Pancreas (tissue), 10 donors: ENCODE results near the gene MMADHC. TPM values are rescaled to one million over a fixed set of nuclear protein-coding genes. Genes with fewer than 3 reads are reported as not detected.

Experiments used
- ATAC-seq, 4 donors: fragments of 200-7000 bp; cut with Tn5 transposase; one replicate each; pipeline versions ENCODE4 v1.8.0 to v1.9.1; 2020; ENCODE audit warnings: mild to moderate bottlenecking in 4 of 4, moderate library complexity in 4 of 4
- DNase-seq, 6 donors: peaks; one replicate each; pipeline ENCODE4 v3.0.0-alpha.2; 2020
- FAIRE-seq: peaks from 2 replicates; lab custom pipeline; 2012; peaks lifted over from hg19 to GRCh38; lab: Jason Lieb, UNC
- H3K27ac ChIP-seq, 4 donors: fragments of 200-600 bp; sonication (generic); 1 replicate in 3 of 4; 2 replicates in 1 of 4; pipeline versions ENCODE4 v1.5.0 to v1.8.0; 2020
- H3K27me3 ChIP-seq, 4 donors: fragments of 200-600 bp; one replicate each; pipeline ENCODE4 v1.8.0; 2021
- H3K36me3 ChIP-seq, 3 donors: fragments of 200-600 bp; sonication (generic) in 1 of 3; one replicate each; pipeline versions ENCODE4 v1.5.0 to v1.8.0; 2020 to 2021
- H3K4me1 ChIP-seq, 3 donors: fragments of 200-600 bp; one replicate each; pipeline ENCODE4 v1.8.0; 2021
- H3K4me3 ChIP-seq, 4 donors: fragments of 200-600 bp; sonication (generic) in 2 of 4; one replicate each; pipeline versions ENCODE4 v1.5.0 to v1.8.0; 2020 to 2021
- H3K9me3 ChIP-seq, 4 donors: fragments of 200-600 bp; one replicate each; pipeline ENCODE4 v1.8.0; 2021
- WGBS, 2 donors: extraction: QIAGEN DNeasy Blood & Tissue Kit; methylation state at CpG; one replicate each; pipeline ENCODE4 v1.1.7; 2013; 5-methylcytosine and 5-hydroxymethylcytosine counted together
- intact Hi-C, 3 donors: fragments of 100-400 bp; cut with DNase I; formaldehyde crosslinking; loops; one replicate each; pipeline versions ENCODE4 v1.11.1 to v1.14.2; 2022
- polyA plus RNA-seq, 2 donors: library from polyadenylated mRNA; stranded (reverse); fragments of 200-250 nt; gene quantifications; one replicate each; pipeline ENCODE4 v1.2.3, GENCODE V29; 2013
- total RNA-seq, 6 donors: library from RNA; stranded (reverse); fragmentation: NEBNext Ultra II Directional in 4 of 6; extraction: Animal tissue kit (Norgen Biotek cat#: 25700) in 4 of 6; gene quantifications; one replicate each; pipeline versions ENCODE4 v1.2.1 to v1.2.4, GENCODE V29; 2021 to 2023
- TF ChIP-seq, protein P1 (sequence below), 4 donors: fragments of 200-600 bp; sonication (generic) in 3 of 4; IDR thresholded peaks; one replicate each; pipeline versions ENCODE4 v1.5.0 to v1.8.0; 2021; ENCODE audit warnings: antibody characterized with exemption in 4 of 4
- donor health status: healthy with polysubstance abuse.
- donor health status: DM: no; HTN: no; CAD: no; lungs with moderate emphysema.
- donor health status: DM: no; HTN: no; CAD: no.
- donor health status: control.
- donor health status: control.
- donor health status: Bipolar disorder and iron deficiency.
- donor health status: DM: yes; HTN: yes; CAD: no.
- donor health status: DM: no; HTN: no; CAD: no.
- donor health status: DM: no; HTN: no; CAD: no.
- donor health status: DM: yes; HTN: yes; CAD: no.

MMADHC gene
- total and polyA plus RNA-seq, 8 donors, result 20.1 to 68.0 (median 57.4) TPM

DNA sequence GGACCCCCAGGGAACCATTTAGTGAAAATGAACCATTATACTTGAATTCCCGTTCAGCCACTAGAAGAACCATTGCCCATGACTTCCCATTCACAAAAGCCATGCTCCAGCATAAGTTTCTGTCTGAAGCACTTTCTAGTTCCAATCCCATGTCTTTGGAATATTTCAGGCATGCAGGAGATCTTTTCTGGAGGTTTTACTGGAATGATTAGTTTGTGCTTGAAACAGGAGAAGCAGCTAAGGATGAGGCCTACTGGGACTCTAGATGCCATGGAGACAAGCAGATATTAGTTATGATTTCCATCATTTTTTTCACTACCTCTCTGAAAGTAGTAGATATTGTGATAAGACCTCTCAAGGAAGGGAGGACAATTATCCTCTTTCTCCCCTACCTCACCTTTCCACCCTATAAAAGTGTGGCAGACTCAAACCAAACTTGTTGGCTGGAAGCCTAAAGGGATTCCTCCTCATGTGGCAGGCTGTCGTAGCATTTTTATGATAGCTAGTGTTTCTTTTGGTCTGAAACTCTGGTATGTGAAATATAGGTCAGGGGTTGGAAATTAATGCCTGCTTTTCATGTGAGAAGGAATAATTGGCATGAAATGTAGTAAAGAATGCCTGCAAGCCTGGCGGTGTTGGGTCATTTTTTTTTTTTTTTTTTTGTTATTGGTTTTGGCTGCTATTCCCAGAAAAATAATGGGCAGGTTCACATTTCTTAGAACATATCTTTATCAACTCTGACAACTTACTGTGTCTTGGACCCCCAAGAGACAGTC lies 29.3 kb upstream of the MMADHC start:
- Histone ChIP-seq H3K4me3 (no peak overlapping the region), H3K27me3 (no peaks in the 10 kb centered on the region), H3K4me1 (peaks cover 8 to 9% (median 8%) of the 10 kb centered on the region in 3 donors), H3K27ac (no peak overlapping the region), H3K36me3 (no peaks in the 10 kb centered on the region), H3K9me3 (no peaks in the 10 kb centered on the region)
- ATAC-seq (no peak), FAIRE-seq (no peak), DNase-seq (no peak)
- 71 to 80% methylated on average over 3 of the region's 3 CpGs for WGBS, 2 donors
- TF ChIP-seq, protein P1, sequence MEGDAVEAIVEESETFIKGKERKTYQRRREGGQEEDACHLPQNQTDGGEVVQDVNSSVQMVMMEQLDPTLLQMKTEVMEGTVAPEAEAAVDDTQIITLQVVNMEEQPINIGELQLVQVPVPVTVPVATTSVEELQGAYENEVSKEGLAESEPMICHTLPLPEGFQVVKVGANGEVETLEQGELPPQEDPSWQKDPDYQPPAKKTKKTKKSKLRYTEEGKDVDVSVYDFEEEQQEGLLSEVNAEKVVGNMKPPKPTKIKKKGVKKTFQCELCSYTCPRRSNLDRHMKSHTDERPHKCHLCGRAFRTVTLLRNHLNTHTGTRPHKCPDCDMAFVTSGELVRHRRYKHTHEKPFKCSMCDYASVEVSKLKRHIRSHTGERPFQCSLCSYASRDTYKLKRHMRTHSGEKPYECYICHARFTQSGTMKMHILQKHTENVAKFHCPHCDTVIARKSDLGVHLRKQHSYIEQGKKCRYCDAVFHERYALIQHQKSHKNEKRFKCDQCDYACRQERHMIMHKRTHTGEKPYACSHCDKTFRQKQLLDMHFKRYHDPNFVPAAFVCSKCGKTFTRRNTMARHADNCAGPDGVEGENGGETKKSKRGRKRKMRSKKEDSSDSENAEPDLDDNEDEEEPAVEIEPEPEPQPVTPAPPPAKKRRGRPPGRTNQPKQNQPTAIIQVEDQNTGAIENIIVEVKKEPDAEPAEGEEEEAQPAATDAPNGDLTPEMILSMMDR (IDR thresholded peaks at IDR 0.05), result no peak
- intact Hi-C loops, result no loop called here

- ATAC-seq (no peak), FAIRE-seq (no peak), DNase-seq (no peak)
- intact Hi-C loops, result no loop called here
- TF ChIP-seq, protein P1 (IDR thresholded peaks at IDR 0.05), result no peak
- no peaks in the 10 kb centered on the region for H3K9me3 ChIP-seq
- peaks cover 9 to 13% (median 11%) of the 10 kb centered on the region in 3 donors for H3K4me1 ChIP-seq
- no peaks in the 10 kb centered on the region for H3K27me3 ChIP-seq
- no peak overlapping the region for H3K27ac ChIP-seq
- 90 to 91% methylated on average over 2 of the region's 2 CpGs for WGBS, 2 donors
- H3K4me3 ChIP-seq, result no peak overlapping the region
- H3K36me3 ChIP-seq, result no peaks in the 10 kb centered on the region
These were observed 26.1 kb upstream of the MMADHC start for GRCh38 chr2:149613704-149614103.

DNA sequence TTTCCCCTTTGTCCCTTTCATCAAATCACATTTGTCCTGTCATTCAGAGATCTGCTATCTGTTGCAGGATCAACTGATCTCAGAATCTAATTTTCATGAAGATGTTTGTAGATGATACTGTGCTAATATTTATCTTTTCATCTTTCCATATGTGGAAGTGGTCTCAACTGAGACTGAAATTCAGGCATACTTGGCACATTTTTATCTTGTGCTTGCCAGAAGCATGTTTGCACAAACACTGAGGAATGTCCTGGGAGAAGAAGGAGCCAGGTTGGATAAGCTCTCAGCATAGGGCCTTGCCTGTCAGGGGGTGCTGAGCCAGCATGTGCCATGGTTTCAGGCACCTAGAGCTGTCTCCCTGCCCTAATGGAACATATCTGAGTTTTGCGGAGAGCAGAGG lies 24.5 kb upstream of the MMADHC start:
- no peak overlapping the region for H3K27ac ChIP-seq
- intact Hi-C loops, result no loop called here
- H3K36me3 ChIP-seq, result no peaks in the 10 kb centered on the region
- no peak overlapping the region for H3K4me3 ChIP-seq
- DNase-seq (peak in 3 of 6 donors; percentile 12 to 21 (median 18)), FAIRE-seq (no peak), ATAC-seq (peak; percentile 70 to 90 (median 81))
- TF ChIP-seq, protein P1 (IDR thresholded peaks at IDR 0.05), result no peak
- no peaks in the 10 kb centered on the region for H3K9me3 ChIP-seq
- H3K27me3 ChIP-seq, result no peaks in the 10 kb centered on the region
- WGBS, 2 donors, result 45 to 70% methylated on average over 1 of the region's 1 CpG
- peaks cover 9 to 13% (median 11%) of the 10 kb centered on the region in 3 donors for H3K4me1 ChIP-seq

DNA sequence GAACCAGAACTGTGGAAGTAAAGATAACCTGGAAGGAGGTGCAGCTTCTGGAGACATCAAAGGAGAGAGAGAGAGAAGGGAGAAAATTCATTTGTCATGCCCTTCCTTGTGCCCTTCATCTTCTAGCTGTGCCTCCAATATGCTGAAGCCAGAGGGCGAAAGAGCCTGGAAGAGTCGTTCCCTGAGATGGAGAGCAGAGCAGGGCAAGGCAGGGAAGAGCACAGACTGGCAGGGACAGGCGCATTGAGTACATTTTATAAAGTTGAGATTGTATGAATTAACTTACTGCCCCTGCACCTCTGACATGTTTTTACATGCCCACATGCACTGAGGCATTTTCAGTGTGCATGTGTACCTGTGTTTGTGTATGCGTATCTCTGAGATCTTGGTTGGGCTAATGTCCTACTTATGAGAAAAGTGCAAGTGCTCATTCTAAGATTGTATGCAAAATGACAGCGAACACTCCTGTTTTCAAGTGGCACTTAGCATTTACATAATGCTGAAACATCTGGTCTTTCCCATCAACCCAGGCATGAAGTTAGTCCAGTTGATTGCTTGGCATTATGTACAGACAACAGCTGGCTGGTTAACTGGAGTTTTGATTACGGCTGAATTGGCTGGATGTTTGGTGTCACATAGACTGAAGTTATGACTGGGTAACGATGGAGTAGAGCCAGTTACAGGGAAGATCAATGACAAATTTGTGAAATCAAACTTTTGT lies 23.7 kb upstream of the MMADHC start:
- DNase-seq (peak in 3 of 6 donors; percentile 21 to 43 (median 43)), FAIRE-seq (no peak), ATAC-seq (peak; percentile 82 to 86 (median 85))
- H3K9me3 ChIP-seq, result no peaks in the 10 kb centered on the region
- no peaks in the 10 kb centered on the region for H3K27me3 ChIP-seq
- peaks cover 9 to 13% (median 11%) of the 10 kb centered on the region in 3 donors for H3K4me1 ChIP-seq
- no peak overlapping the region for H3K4me3 ChIP-seq
- TF ChIP-seq, protein P1 (IDR thresholded peaks at IDR 0.05), result no peak
- H3K27ac ChIP-seq, result peak overlapping the region in 1 of 4 donors; percentile 2
- no peaks in the 10 kb centered on the region for H3K36me3 ChIP-seq
- WGBS, 2 donors, result 30 to 41% methylated on average over 7 of the region's 7 CpGs
- intact Hi-C loops, result no loop called here
